Measurements from ENCODE around the gene ADGRB3. TPM values are rescaled to one million over a fixed set of nuclear protein-coding genes. Genes with fewer than 3 reads are reported as not detected.

Gene ADGRB3
- total and polyA plus RNA-seq, 10 of the 15 experiments (the other 5 are each of a cell fraction or from before 2014, with no cell fraction given), result 0.03 to 0.06 TPM; not detected in 8

DNA sequence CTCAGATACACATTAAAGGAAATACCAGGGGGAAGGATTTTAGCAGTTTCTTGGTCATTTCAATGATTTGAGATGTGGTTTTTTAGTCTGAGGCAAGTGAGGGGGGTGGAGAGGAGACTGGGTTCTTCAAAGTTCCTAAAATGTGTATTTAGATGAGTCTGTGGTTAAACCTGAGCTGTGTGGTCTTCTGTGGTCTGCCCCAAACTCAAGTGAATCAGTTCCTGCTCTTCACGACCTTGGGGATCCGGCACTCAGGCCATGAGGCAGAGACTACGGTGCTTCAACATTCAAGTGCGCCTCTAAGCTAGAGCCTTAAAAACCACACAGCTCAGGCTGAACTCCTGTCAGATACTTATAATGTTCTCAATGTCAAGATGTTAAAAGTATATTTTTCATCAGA lies 755.0 kb downstream of the ADGRB3 start:
- no peaks in the 10 kb centered on the region for H3K36me3 ChIP-seq (ENCODE audit: control insufficient read depth in 2 of 2, insufficient read depth in 2 of 2, low read length in 1 of 2)
- RAD21 ChIA-PET (ENCODE audit: unreplicated experiment), result no interaction called here
- no peak for FAIRE-seq
- intact Hi-C loops (cut with micrococcal nuclease; ENCODE audit: unreplicated experiment) (no loop called here), in situ Hi-C loops (cut with MboI) (no loop called here)
- no peak overlapping the region for H3K4me2 ChIP-seq (ENCODE audit: control insufficient read depth, insufficient read depth)
- no peak for DNase-seq (ENCODE audit: low read depth, low spot score)
- H3K4me1 ChIP-seq (ENCODE audit: control insufficient read depth, insufficient read depth, low read length), result no peaks in the 10 kb centered on the region
- H4K20me1 ChIP-seq (ENCODE audit: control insufficient read depth, insufficient read depth), result no peaks in the 10 kb centered on the region
- no peak overlapping the region for H3K9ac ChIP-seq (ENCODE audit: control insufficient read depth, insufficient read depth, low read length)
- no peaks in the 10 kb centered on the region for H3K79me2 ChIP-seq (ENCODE audit: control insufficient read depth, insufficient read depth, low read length)
- CTCF ChIA-PET, result no interaction called here
- ATAC-seq, result no peak
- POLR2A ChIA-PET, result no interaction called here
- no peak overlapping the region for H3K27ac ChIP-seq (ENCODE audit: control insufficient read depth, insufficient read depth)
- no peak for TF ChIP-seq STAT3 (IDR thresholded peaks at IDR 0.05; ENCODE audit: low read depth, low read length)
- peak; percentile 65; the same call in 1 of the 2 replicates for TF ChIP-seq RUNX3 (IDR thresholded peaks at IDR 0.05; ENCODE audit: low read length)
- no peak overlapping the region for H3K4me3 ChIP-seq
- BruUV-seq (replicated peaks), result no TSS peak
- SMC1A ChIA-PET (ENCODE audit: uncharacterized antibody, unreplicated experiment), result no interaction called here
- H2AFZ ChIP-seq (ENCODE audit: control insufficient read depth, low read depth, low read length), result no peak overlapping the region
- 40% methylated on average over 4 of the region's 4 CpGs for WGBS (ENCODE audit: insufficient coverage, insufficient replicate concordance, low lambda C conversion rate, missing lambda C conversion rate)
- H3K27me3 ChIP-seq (replicated peaks in 1 of 2; ENCODE audit: control insufficient read depth in 2 of 2, insufficient read depth in 2 of 2, low read length in 1 of 2), result no peaks in the 10 kb centered on the region
- H3K9me3 ChIP-seq (replicated peaks; ENCODE audit: control insufficient read depth, insufficient read depth, low read length), result no peaks in the 10 kb centered on the region

GRCh38 chr6:69391106-69391505 lies 756.0 kb downstream of the ADGRB3 start:
- no peak for DNase-seq (ENCODE audit: low read depth, low spot score)
- Histone ChIP-seq H3K27me3 (replicated peaks in 1 of 2; ENCODE audit: control insufficient read depth in 2 of 2, insufficient read depth in 2 of 2, low read length in 1 of 2) (no peaks in the 10 kb centered on the region), H3K9ac (ENCODE audit: control insufficient read depth, insufficient read depth, low read length) (no peak overlapping the region), H3K27ac (ENCODE audit: control insufficient read depth, insufficient read depth) (no peak overlapping the region), H3K79me2 (ENCODE audit: control insufficient read depth, insufficient read depth, low read length) (no peaks in the 10 kb centered on the region), H3K36me3 (ENCODE audit: control insufficient read depth in 2 of 2, insufficient read depth in 2 of 2, low read length in 1 of 2) (no peaks in the 10 kb centered on the region), H3K4me1 (ENCODE audit: control insufficient read depth, insufficient read depth, low read length) (no peaks in the 10 kb centered on the region), H3K4me2 (ENCODE audit: control insufficient read depth, insufficient read depth) (no peak overlapping the region), H3K4me3 (no peak overlapping the region), H3K9me3 (replicated peaks; ENCODE audit: control insufficient read depth, insufficient read depth, low read length) (no peaks in the 10 kb centered on the region), H4K20me1 (ENCODE audit: control insufficient read depth, insufficient read depth) (no peaks in the 10 kb centered on the region), H2AFZ (ENCODE audit: control insufficient read depth, low read depth, low read length) (no peak overlapping the region)
- ChIA-PET SMC1A (ENCODE audit: uncharacterized antibody, unreplicated experiment) (no interaction called here), POLR2A (interaction anchor here (0.5 kb wide), 1 partner anchor 23 kb away, joined by 6 read pairs; no protein-coding TSS in a partner anchor), CTCF (no interaction called here), RAD21 (ENCODE audit: unreplicated experiment) (no interaction called here)
- no peak for FAIRE-seq
- WGBS (ENCODE audit: insufficient coverage, insufficient replicate concordance, low lambda C conversion rate, missing lambda C conversion rate), result 0% methylated on average over 6 of the region's 6 CpGs
- no TSS peak for BruUV-seq (replicated peaks)
- intact Hi-C loops (cut with micrococcal nuclease; ENCODE audit: unreplicated experiment), result no loop called here
- in situ Hi-C loops (cut with MboI), result no loop called here
- ATAC-seq, result no peak
- TF ChIP-seq, protein P1, sequence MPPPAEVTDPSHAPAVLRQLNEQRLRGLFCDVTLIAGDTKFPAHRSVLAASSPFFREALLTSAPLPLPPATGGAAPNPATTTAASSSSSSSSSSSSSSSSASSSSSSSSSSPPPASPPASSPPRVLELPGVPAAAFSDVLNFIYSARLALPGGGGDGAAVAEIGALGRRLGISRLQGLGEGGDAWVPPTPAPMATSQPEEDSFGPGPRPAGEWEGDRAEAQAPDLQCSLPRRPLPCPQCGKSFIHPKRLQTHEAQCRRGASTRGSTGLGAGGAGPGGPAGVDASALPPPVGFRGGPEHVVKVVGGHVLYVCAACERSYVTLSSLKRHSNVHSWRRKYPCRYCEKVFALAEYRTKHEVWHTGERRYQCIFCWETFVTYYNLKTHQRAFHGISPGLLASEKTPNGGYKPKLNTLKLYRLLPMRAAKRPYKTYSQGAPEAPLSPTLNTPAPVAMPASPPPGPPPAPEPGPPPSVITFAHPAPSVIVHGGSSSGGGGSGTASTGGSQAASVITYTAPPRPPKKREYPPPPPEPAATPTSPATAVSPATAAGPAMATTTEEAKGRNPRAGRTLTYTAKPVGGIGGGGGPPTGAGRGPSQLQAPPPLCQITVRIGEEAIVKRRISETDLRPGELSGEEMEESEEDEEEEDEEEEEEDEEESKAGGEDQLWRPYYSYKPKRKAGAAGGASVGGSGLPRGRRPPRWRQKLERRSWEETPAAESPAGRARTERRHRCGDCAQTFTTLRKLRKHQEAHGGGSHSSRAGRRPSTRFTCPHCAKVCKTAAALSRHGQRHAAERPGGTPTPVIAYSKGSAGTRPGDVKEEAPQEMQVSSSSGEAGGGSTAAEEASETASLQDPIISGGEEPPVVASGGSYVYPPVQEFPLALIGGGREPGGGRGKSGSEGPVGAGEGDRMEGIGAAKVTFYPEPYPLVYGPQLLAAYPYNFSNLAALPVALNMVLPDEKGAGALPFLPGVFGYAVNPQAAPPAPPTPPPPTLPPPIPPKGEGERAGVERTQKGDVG (CRISPR knock-in tag; IDR thresholded peaks at IDR 0.05), result no peak
- TF ChIP-seq ZNF592 (IDR thresholded peaks at IDR 0.05), result no peak
- no peak for TF ChIP-seq ETV6 (conservative IDR thresholded peaks at IDR 0.05 in 1 of 2, IDR thresholded peaks at IDR 0.05 in 1 of 2; ENCODE audit: borderline replicate concordance in 1 of 2, low read depth in 1 of 2)
- no peak for TF ChIP-seq JUNB (IDR thresholded peaks at IDR 0.05)
- TF ChIP-seq ZBTB33 (IDR thresholded peaks at IDR 0.05), result no peak
- TF ChIP-seq SIX5 (IDR thresholded peaks at IDR 0.05; ENCODE audit: low read depth, low read length, severe bottlenecking), result no peak
